HepG2 (cell line): ENCODE measurements around the gene ABT1. TPM values are rescaled to one million over a fixed set of nuclear protein-coding genes. Genes with fewer than 3 reads are reported as not detected.
A peak's percentile ranks its signal among the peaks of the same experiment; 100 is the strongest.

Source experiments
- BATF2 ChIP-seq: sonication (generic); formaldehyde crosslinking; IDR thresholded peaks from 2 replicates; pipeline ENCODE4 v1.8.0; 2022; ENCODE audit warnings: mild to moderate bottlenecking, missing genetic modification reagents, moderate library complexity
- BRF2 ChIP-seq: sonication (generic); formaldehyde crosslinking; IDR thresholded peaks from 2 replicates; pipeline ENCODE4 v1.8.1; 2022; ENCODE audit warnings: mild to moderate bottlenecking, missing genetic modification reagents
- CENPT ChIP-seq: sonication (generic); formaldehyde crosslinking; IDR thresholded peaks from 2 replicates; pipeline ENCODE4 v1.8.0; 2022; ENCODE audit warnings: low read depth, mild to moderate bottlenecking, moderate library complexity, missing genetic modification reagents
- MEIS1 ChIP-seq: sonication (generic); formaldehyde crosslinking; IDR thresholded peaks from 2 replicates; pipeline ENCODE4 v1.9.0; 2021; ENCODE audit warnings: mild to moderate bottlenecking, missing genetic modification reagents, moderate library complexity, borderline replicate concordance
- MIXL1 ChIP-seq: IDR thresholded peaks from 2 replicates; pipeline ENCODE4 v1.6.1; 2016
- RNF219 ChIP-seq: sonication (generic); formaldehyde crosslinking; IDR thresholded peaks from 2 replicates; pipeline ENCODE4 v1.5.0; 2020; ENCODE audit warnings: mild to moderate bottlenecking, missing genetic modification reagents
- RXRB ChIP-seq: IDR thresholded peaks from 2 replicates; pipeline ENCODE4 v1.6.1; 2016; ENCODE audit warnings: borderline replicate concordance, missing genetic modification reagents, missing compliant biosample characterization
- SOX13 ChIP-seq, 3 experiments: fragments of 450-650 bp in 1 of 3; sonication (generic) in 1 of 3; formaldehyde crosslinking in 1 of 3; IDR thresholded peaks in 2 of 3; conservative IDR thresholded peaks in 1 of 3; 2 replicates each; pipeline versions ENCODE4 v1.5.0 to v1.6.1; 2016 to 2020; ENCODE audit warnings: antibody characterized with exemption in 1 of 3, mild to moderate bottlenecking in 1 of 3, missing compliant biosample characterization in 1 of 3, missing genetic modification reagents in 1 of 3, moderate library complexity in 1 of 3
- ZBTB4 ChIP-seq: sonication (generic); formaldehyde crosslinking; IDR thresholded peaks from 2 replicates; pipeline ENCODE4 v1.4.0; 2020; ENCODE audit warnings: missing genetic modification reagents, mild to moderate bottlenecking, borderline replicate concordance
- ZC3H4 ChIP-seq: sonication (generic); formaldehyde crosslinking; IDR thresholded peaks from 2 replicates; pipeline ENCODE4 v1.4.0; 2020; ENCODE audit warnings: missing genetic modification reagents, borderline replicate concordance
- ZKSCAN5 ChIP-seq: sonication (generic); formaldehyde crosslinking; IDR thresholded peaks from 2 replicates; pipeline ENCODE4 v1.5.1; 2020; ENCODE audit warnings: mild to moderate bottlenecking, missing genetic modification reagents
- ZNF121 ChIP-seq: sonication (generic); formaldehyde crosslinking; IDR thresholded peaks from 2 replicates; pipeline ENCODE4 v1.5.0; 2020; ENCODE audit warnings: mild to moderate bottlenecking, missing genetic modification reagents
- ZNF329 ChIP-seq: sonication (generic); formaldehyde crosslinking; IDR thresholded peaks from 2 replicates; pipeline ENCODE4 v1.9.0; 2021; ENCODE audit warnings: low read depth, mild to moderate bottlenecking, missing genetic modification reagents
- ZNF337 ChIP-seq: sonication (generic); formaldehyde crosslinking; IDR thresholded peaks from 2 replicates; pipeline ENCODE4 v1.5.1; 2020; ENCODE audit warnings: missing genetic modification reagents, low read depth, mild to moderate bottlenecking, borderline replicate concordance
- ZNF367 ChIP-seq: sonication (generic); formaldehyde crosslinking; IDR thresholded peaks from 2 replicates; pipeline ENCODE4 v1.4.0; 2020; ENCODE audit warnings: missing genetic modification reagents, borderline replicate concordance
- ZNF503 ChIP-seq: sonication (generic); formaldehyde crosslinking; IDR thresholded peaks from 2 replicates; pipeline ENCODE4 v1.4.0; 2020; ENCODE audit warnings: missing genetic modification reagents
- ZNF589 ChIP-seq: sonication (generic); formaldehyde crosslinking; conservative IDR thresholded peaks from 2 replicates; pipeline ENCODE4 v1.8.0; 2022; ENCODE audit warnings: mild to moderate bottlenecking, moderate library complexity, missing genetic modification reagents
- ZNF7 ChIP-seq: IDR thresholded peaks from 2 replicates; pipeline ENCODE4 v1.6.1; 2016; ENCODE audit warnings: missing biosample characterization, missing genetic modification reagents
- ZNF761 ChIP-seq: sonication (generic); formaldehyde crosslinking; conservative IDR thresholded peaks from 2 replicates; pipeline ENCODE4 v1.4.0; 2020; ENCODE audit warnings: mild to moderate bottlenecking, missing genetic modification reagents
- polyA plus RNA-seq, 8 experiments: library from polyadenylated mRNA; depleted of rRNA in 3 of 8; stranded (reverse) in 7 of 8; unstranded in 1 of 8; fragments of >200 nt; fragmentation: Illumina TruSeq in 4 of 8; extraction: Trizol in 4 of 8; gene quantifications; 2 replicates each; pipeline versions ENCODE4 v1.2.1 to v1.2.3, GENCODE V29; 2011 to 2016; ENCODE audit warnings: low read depth in 4 of 8, missing spikeins in 1 of 8, mixed read lengths in 1 of 8; ENCODE audit not compliant: insufficient read depth in 1 of 8
- total RNA-seq, 5 experiments: library from RNA; depleted of rRNA; stranded (reverse); fragments of >200 nt; fragmentation: Illumina TruSeq; extraction: Trizol; gene quantifications; 2 replicates each; pipeline ENCODE4 v1.2.3, GENCODE V29; 2016; ENCODE audit warnings: low read depth in 1 of 5

The ABT1 gene
- total and polyA plus RNA-seq, 2 of the 13 experiments (the other 11 are each of a cell fraction or from before 2014, with no cell fraction given), result 38.4 TPM

GRCh38 chr6:26554697-26555504, 41.9 kb upstream of the ABT1 start (continued):
- TF ChIP-seq SOX13 (IDR thresholded peaks at IDR 0.05) (no peak), SOX13 (CRISPR knock-in tag; conservative IDR thresholded peaks at IDR 0.05 in 1 of 2, IDR thresholded peaks at IDR 0.05 in 1 of 2) (no peak; a peak in 1 of 4 replicates), ZNF121 (no peak), ZKSCAN5 (no peak), RNF219 (CRISPR knock-in tag) (no peak), BATF2 (CRISPR knock-in tag) (no peak), ZNF503 (CRISPR knock-in tag) (no peak), ZBTB4 (CRISPR knock-in tag) (no peak; the same call in 1 of the 2 replicates), MEIS1 (CRISPR knock-in tag) (no peak), BRF2 (no peak), ZNF329 (no peak), ZNF589 (CRISPR knock-in tag) (no peak), CENPT (no peak), RXRB (no peak), MIXL1 (peak; percentile 51; the same call in 1 of the 2 replicates), ZNF367 (CRISPR knock-in tag) (no peak), ZNF7 (CRISPR knock-in tag) (no peak), ZNF337 (CRISPR knock-in tag) (no peak), ZNF761 (CRISPR knock-in tag) (no peak; the same call in 1 of the 2 replicates), ZC3H4 (no peak)
